K562 (cell line): ENCODE measurements around the gene CALML6. TPM values are rescaled to one million over a fixed set of nuclear protein-coding genes. Genes with fewer than 3 reads are reported as not detected.

Source experiments
- CCNT2 ChIP-seq: IDR thresholded peaks from 2 replicates; pipeline ENCODE4 v1.6.1; 2011; ENCODE audit warnings: borderline replicate concordance, low read depth, mild to moderate bottlenecking, moderate library complexity, mixed read lengths, low read length; ENCODE audit not compliant: insufficient read length; ENCODE audit errors: extremely low read depth
- ETS1 ChIP-seq: conservative IDR thresholded peaks from 2 replicates; pipeline ENCODE4 v1.6.1; 2011; ENCODE audit warnings: low read depth, mild to moderate bottlenecking, low read length; ENCODE audit not compliant: control insufficient read depth
- HMGXB4 ChIP-seq: sonication (generic); formaldehyde crosslinking; IDR thresholded peaks from 2 replicates; pipeline ENCODE4 v1.8.1; 2023; ENCODE audit warnings: mild to moderate bottlenecking, missing genetic modification reagents
- MNT ChIP-seq, 2 experiments: fragments of 450-650 bp; conservative IDR thresholded peaks; 2 replicates each; pipeline ENCODE4 v1.6.1; 2017; ENCODE audit warnings: mild to moderate bottlenecking in 2 of 2, moderate library complexity in 2 of 2
- NBN ChIP-seq: fragments of 450-650 bp; IDR thresholded peaks from 2 replicates; pipeline ENCODE4 v1.6.1; 2016; ENCODE audit warnings: low read depth, mild to moderate bottlenecking
- POLR2AphosphoS5 ChIP-seq: IDR thresholded peaks from 2 replicates; pipeline ENCODE4 v1.6.1; 2011; ENCODE audit warnings: mild to moderate bottlenecking, low read depth, low read length, moderate library complexity; ENCODE audit not compliant: control insufficient read depth, insufficient read depth
- RBM39 ChIP-seq: fragments of 200-400 bp; formaldehyde crosslinking; optimal IDR thresholded peaks from 2 replicates; pipeline ENCODE3; 2018; ENCODE audit warnings: low read depth, low read length
- RNF2 ChIP-seq: sonication (generic); IDR thresholded peaks from 2 replicates; pipeline ENCODE4 v1.6.1; 2016
- SREBF1 ChIP-seq: fragments of 150-350 bp; IDR thresholded peaks from 2 replicates; pipeline ENCODE4 v1.6.1; 2014; ENCODE audit warnings: antibody characterized with exemption, low read depth, low read length, borderline replicate concordance
- ZBTB17 ChIP-seq: fragments of 450-650 bp; formaldehyde crosslinking; IDR thresholded peaks from 2 replicates; pipeline ENCODE4 v1.4.0; 2020; ENCODE audit warnings: mild to moderate bottlenecking
- ZNF24 ChIP-seq: fragments of 450-650 bp; IDR thresholded peaks from 2 replicates; pipeline ENCODE4 v1.6.1; 2016
- polyA plus RNA-seq, 8 experiments: library from polyadenylated mRNA; depleted of rRNA in 4 of 8; stranded (reverse) in 5 of 8; unstranded in 3 of 8; fragments of >200 nt; fragmentation: Nextera tagmentation in 2 of 8; fragmentation: Illumina TruSeq in 1 of 8; extraction: Ambion mirVana in 2 of 8; extraction: Trizol in 1 of 8; gene quantifications; 2 replicates each; pipeline versions ENCODE4 v1.2.1 to v1.2.3, GENCODE V29; 2011 to 2014; ENCODE audit warnings: inconsistent platforms in 1 of 8, missing spikeins in 1 of 8
- total RNA-seq, 7 experiments: library from RNA; depleted of rRNA in 6 of 7; stranded (reverse); fragments of >200 nt in 6 of 7; fragmentation: Illumina TruSeq in 2 of 7; extraction: Trizol in 2 of 7; gene quantifications; 2 replicates each; pipeline versions ENCODE4 v1.2.1 to v1.2.3, GENCODE V29; 2011 to 2021; ENCODE audit warnings: low replicate concordance in 1 of 7
- TF ChIP-seq, protein P1 (sequence below): fragments of 450-650 bp; IDR thresholded peaks from 2 replicates; pipeline ENCODE4 v1.6.1; 2017; ENCODE audit warnings: antibody characterized with exemption
- TF ChIP-seq, protein P2 (sequence below), 2 experiments: fragments of 450-650 bp in 1 of 2; sonication (generic) in 1 of 2; formaldehyde crosslinking; conservative IDR thresholded peaks; 2 replicates each; pipeline versions ENCODE4 v1.4.0 to v1.8.1; 2020 to 2022; ENCODE audit warnings: mild to moderate bottlenecking in 1 of 2, missing genetic modification reagents in 1 of 2
- TF ChIP-seq, protein P3 (sequence below): fragments of 250-450 bp; sonication (Bioruptor Pico); IDR thresholded peaks from 2 replicates; pipeline ENCODE4 v1.8.0; 2022; ENCODE audit warnings: moderate library complexity, mild to moderate bottlenecking, inconsistent platforms
- TF ChIP-seq, protein P4 (sequence below): sonication (generic); formaldehyde crosslinking; IDR thresholded peaks from 2 replicates; pipeline ENCODE4 v1.8.1; 2023; ENCODE audit warnings: mild to moderate bottlenecking, missing genetic modification reagents

The CALML6 gene
- total and polyA plus RNA-seq, 9 of the 15 experiments (the other 6 are each of a cell fraction or from before 2014, with no cell fraction given) = 0.14 TPM; not detected in 8

GRCh38 chr1:1891349-1892078 is 23.5 kb upstream of the CALML6 start (continued):
- TF ChIP-seq, protein P1, sequence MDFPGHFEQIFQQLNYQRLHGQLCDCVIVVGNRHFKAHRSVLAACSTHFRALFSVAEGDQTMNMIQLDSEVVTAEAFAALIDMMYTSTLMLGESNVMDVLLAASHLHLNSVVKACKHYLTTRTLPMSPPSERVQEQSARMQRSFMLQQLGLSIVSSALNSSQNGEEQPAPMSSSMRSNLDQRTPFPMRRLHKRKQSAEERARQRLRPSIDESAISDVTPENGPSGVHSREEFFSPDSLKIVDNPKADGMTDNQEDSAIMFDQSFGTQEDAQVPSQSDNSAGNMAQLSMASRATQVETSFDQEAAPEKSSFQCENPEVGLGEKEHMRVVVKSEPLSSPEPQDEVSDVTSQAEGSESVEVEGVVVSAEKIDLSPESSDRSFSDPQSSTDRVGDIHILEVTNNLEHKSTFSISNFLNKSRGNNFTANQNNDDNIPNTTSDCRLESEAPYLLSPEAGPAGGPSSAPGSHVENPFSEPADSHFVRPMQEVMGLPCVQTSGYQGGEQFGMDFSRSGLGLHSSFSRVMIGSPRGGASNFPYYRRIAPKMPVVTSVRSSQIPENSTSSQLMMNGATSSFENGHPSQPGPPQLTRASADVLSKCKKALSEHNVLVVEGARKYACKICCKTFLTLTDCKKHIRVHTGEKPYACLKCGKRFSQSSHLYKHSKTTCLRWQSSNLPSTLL = no peak
- TF ChIP-seq RBM39 (no peak), POLR2AphosphoS5 (0 out of 2 replicates have a peak, but pooled peaks have one; percentile 8), ZBTB17 (CRISPR knock-in tag) (no peak), ZNF24 (no peak), ETS1 (peak; percentile 14; the same call in 1 of the 2 replicates), NBN (no peak), HMGXB4 (CRISPR knock-in tag) (peak; percentile 41; the same call in 1 of the 2 replicates), SREBF1 (no peak), MNT (conservative IDR thresholded peaks at IDR 0.05) (peak in 1 of 2 experiments; percentile 49; a peak in 1 of 4 replicates), RNF2 (0 out of 2 replicates have a peak, but pooled peaks have one; percentile 20), CCNT2 (peak; percentile 27)
- TF ChIP-seq, protein P2, sequence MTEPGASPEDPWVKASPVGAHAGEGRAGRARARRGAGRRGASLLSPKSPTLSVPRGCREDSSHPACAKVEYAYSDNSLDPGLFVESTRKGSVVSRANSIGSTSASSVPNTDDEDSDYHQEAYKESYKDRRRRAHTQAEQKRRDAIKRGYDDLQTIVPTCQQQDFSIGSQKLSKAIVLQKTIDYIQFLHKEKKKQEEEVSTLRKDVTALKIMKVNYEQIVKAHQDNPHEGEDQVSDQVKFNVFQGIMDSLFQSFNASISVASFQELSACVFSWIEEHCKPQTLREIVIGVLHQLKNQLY (CRISPR knock-in tag; conservative IDR thresholded peaks at IDR 0.05) = 0 out of 4 replicates have a peak, but pooled peaks of 1 of the 2 experiments have one; percentile 14
- TF ChIP-seq, protein P3, sequence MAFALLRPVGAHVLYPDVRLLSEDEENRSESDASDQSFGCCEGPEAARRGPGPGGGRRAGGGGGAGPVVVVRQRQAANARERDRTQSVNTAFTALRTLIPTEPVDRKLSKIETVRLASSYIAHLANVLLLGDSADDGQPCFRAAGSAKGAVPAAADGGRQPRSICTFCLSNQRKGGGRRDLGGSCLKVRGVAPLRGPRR (CRISPR knock-in tag) = no peak
- TF ChIP-seq, protein P4, sequence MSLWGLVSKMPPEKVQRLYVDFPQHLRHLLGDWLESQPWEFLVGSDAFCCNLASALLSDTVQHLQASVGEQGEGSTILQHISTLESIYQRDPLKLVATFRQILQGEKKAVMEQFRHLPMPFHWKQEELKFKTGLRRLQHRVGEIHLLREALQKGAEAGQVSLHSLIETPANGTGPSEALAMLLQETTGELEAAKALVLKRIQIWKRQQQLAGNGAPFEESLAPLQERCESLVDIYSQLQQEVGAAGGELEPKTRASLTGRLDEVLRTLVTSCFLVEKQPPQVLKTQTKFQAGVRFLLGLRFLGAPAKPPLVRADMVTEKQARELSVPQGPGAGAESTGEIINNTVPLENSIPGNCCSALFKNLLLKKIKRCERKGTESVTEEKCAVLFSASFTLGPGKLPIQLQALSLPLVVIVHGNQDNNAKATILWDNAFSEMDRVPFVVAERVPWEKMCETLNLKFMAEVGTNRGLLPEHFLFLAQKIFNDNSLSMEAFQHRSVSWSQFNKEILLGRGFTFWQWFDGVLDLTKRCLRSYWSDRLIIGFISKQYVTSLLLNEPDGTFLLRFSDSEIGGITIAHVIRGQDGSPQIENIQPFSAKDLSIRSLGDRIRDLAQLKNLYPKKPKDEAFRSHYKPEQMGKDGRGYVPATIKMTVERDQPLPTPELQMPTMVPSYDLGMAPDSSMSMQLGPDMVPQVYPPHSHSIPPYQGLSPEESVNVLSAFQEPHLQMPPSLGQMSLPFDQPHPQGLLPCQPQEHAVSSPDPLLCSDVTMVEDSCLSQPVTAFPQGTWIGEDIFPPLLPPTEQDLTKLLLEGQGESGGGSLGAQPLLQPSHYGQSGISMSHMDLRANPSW = no peak
